GM20000 (cell line): Measurements from ENCODE around the gene LRMDA.

Experiments
- DNase-seq: peaks from one replicate; pipeline ENCODE4 v3.0.0; 2012; ENCODE audit warnings: low spot score
- CTCF ChIP-seq: IDR thresholded peaks from 2 replicates; pipeline ENCODE4 v1.5.1; 2012; ENCODE audit warnings: mild to moderate bottlenecking, control low read depth; ENCODE audit errors: extremely low read depth, missing control alignments

Gene LRMDA

GRCh38 chr10:75403939-75404814 is 27.2 kb upstream of the LRMDA start:
- TF ChIP-seq CTCF = no peak
- peak; percentile 68 for DNase-seq

GRCh38 chr10:75404815-75405597 is 26.4 kb upstream of the LRMDA start:
- no peak for TF ChIP-seq CTCF
- DNase-seq = peak; percentile 35

GRCh38 chr10:75405598-75406461 is 25.6 kb upstream of the LRMDA start:
- no peak for TF ChIP-seq CTCF
- DNase-seq = no peak

- no peak for DNase-seq
- TF ChIP-seq CTCF = no peak
Measured at GRCh38 chr10:75406462-75407223, 24.8 kb upstream of the LRMDA start.

- peak; percentile 39 for DNase-seq
- no peak for TF ChIP-seq CTCF
Measured at GRCh38 chr10:75407224-75407712, 24.2 kb upstream of the LRMDA start.

GRCh38 chr10:75407713-75408508 is 23.5 kb upstream of the LRMDA start:
- DNase-seq = peak; percentile 58
- TF ChIP-seq CTCF = no peak
